HepG2 (cell line): ENCODE results near the gene EDAR. TPM values are rescaled to one million over a fixed set of nuclear protein-coding genes. Genes with fewer than 3 reads are reported as not detected.

Experiments
- ATAC-seq: fragments of 200-7000 bp; cut with Tn5 transposase; 3 replicates; pipeline ENCODE4 v1.9.1; 2020; ENCODE audit warnings: mild to moderate bottlenecking, moderate library complexity
- BruUV-seq: library from RNA; stranded (reverse); fragments of 400-500 nt; replicated peaks from 2 replicates; lab custom pipeline; 2021; lab: Mats Ljungman, UMichigan
- CTCF ChIA-PET: fragments of 300-600 bp; formaldehyde crosslinking; extraction: SDS; loops from one replicate; lab custom pipeline; 2021; ENCODE audit warnings: low total read pairs, inconsistent platforms, low intra/inter-chr PET ratio; lab: Yijun Ruan, JAX
- POLR2A ChIA-PET: fragments of 350-600 bp; sonication (Branson Sonifier 250); formaldehyde crosslinking; loops from one replicate; lab custom pipeline; 2020; ENCODE audit warnings: antibody characterized with exemption, inconsistent platforms; lab: Yijun Ruan, JAX
- DNase-seq: peaks from one replicate; pipeline ENCODE4 v3.0.0-alpha.2; 2015; ENCODE audit warnings: low spot score
- FAIRE-seq: peaks from 3 replicates; lab custom pipeline; 2011; peaks lifted over from hg19 to GRCh38; lab: Jason Lieb, UNC
- H2AFZ ChIP-seq: one replicate; pipeline ENCODE4 v1.6.1; 2011; ENCODE audit warnings: low read length, inconsistent platforms
- H3K27ac ChIP-seq: fragments of 300-600 bp; 3 replicates; pipeline ENCODE4 v1.8.0; 2011; ENCODE audit warnings: mixed run types, mild to moderate bottlenecking, mixed read lengths, low read length, inconsistent platforms; ENCODE audit not compliant: insufficient read depth; ENCODE audit errors: extremely low read length
- H3K27me3 ChIP-seq, 2 experiments: fragments of 200-600 bp in 1 of 2; 2 replicates in 1 of 2; 3 replicates in 1 of 2; pipeline versions ENCODE4 v1.6.0 to v1.8.0; 2011; ENCODE audit warnings: low read length in 2 of 2, mild to moderate bottlenecking in 2 of 2, moderate library complexity in 2 of 2, inconsistent platforms in 1 of 2; ENCODE audit not compliant: insufficient read depth in 2 of 2, control insufficient read depth in 1 of 2
- H3K36me3 ChIP-seq, 2 experiments: fragments of 200-600 bp in 1 of 2; replicated peaks in 1 of 2; 2 replicates in 1 of 2; 3 replicates in 1 of 2; pipeline versions ENCODE4 v1.5.1 to v1.8.0; 2011; ENCODE audit warnings: low read length in 2 of 2, inconsistent platforms in 1 of 2; ENCODE audit not compliant: insufficient read depth in 2 of 2, control insufficient read depth in 1 of 2
- H3K4me1 ChIP-seq: 2 replicates; pipeline ENCODE4 v1.5.1; 2012; ENCODE audit warnings: low read length, inconsistent platforms; ENCODE audit not compliant: insufficient read depth
- H3K4me2 ChIP-seq: 2 replicates; pipeline ENCODE4 v1.6.0; 2011; ENCODE audit warnings: low read depth, low read length, inconsistent platforms
- H3K4me3 ChIP-seq, 3 experiments: fragments of 200-600 bp in 1 of 3; sonication (generic), shearing (Covaris generic) in 1 of 3; replicated peaks in 1 of 3; 2 replicates each; pipeline ENCODE4 v1.5.1; 2011 to 2016; ENCODE audit warnings: low read length in 3 of 3, inconsistent platforms in 2 of 3, low read depth in 2 of 3, mild to moderate bottlenecking in 2 of 3, control low read depth in 1 of 3, mixed read lengths in 1 of 3; ENCODE audit not compliant: insufficient read depth in 1 of 3
- H3K79me2 ChIP-seq: one replicate; pipeline ENCODE4 v1.6.1; 2011; ENCODE audit warnings: low read length, inconsistent platforms; ENCODE audit not compliant: insufficient read depth
- H3K9ac ChIP-seq: 2 replicates; pipeline ENCODE4 v1.6.0; 2011; ENCODE audit warnings: mild to moderate bottlenecking, low read depth, low read length, inconsistent platforms; ENCODE audit not compliant: insufficient read depth
- H3K9me3 ChIP-seq: 2 replicates; pipeline ENCODE4 v1.5.1; 2012; ENCODE audit warnings: mild to moderate bottlenecking, low read length
- H4K20me1 ChIP-seq: 2 replicates; pipeline ENCODE4 v1.6.0; 2011; ENCODE audit warnings: inconsistent platforms, mild to moderate bottlenecking, low read length, moderate library complexity; ENCODE audit not compliant: insufficient read depth
- ETS1 ChIP-seq: sonication (generic); formaldehyde crosslinking; IDR thresholded peaks from 2 replicates; pipeline ENCODE4 v1.4.0; 2020; ENCODE audit warnings: missing genetic modification reagents
- JUN ChIP-seq: sonication (generic); formaldehyde crosslinking; IDR thresholded peaks from 2 replicates; pipeline ENCODE4 v1.4.0; 2020; ENCODE audit warnings: mild to moderate bottlenecking, missing genetic modification reagents
- MTA1 ChIP-seq: sonication (generic); formaldehyde crosslinking; IDR thresholded peaks from 2 replicates; pipeline ENCODE4 v1.4.0; 2020; ENCODE audit warnings: missing genetic modification reagents, mild to moderate bottlenecking, borderline replicate concordance
- SRY ChIP-seq: sonication (generic); formaldehyde crosslinking; IDR thresholded peaks from 2 replicates; pipeline ENCODE4 v1.8.0; 2022; ENCODE audit warnings: mild to moderate bottlenecking, missing genetic modification reagents
- ZNF577 ChIP-seq: sonication (generic); formaldehyde crosslinking; IDR thresholded peaks from 2 replicates; pipeline ENCODE4 v1.4.0; 2020; ENCODE audit warnings: mild to moderate bottlenecking, low read depth, missing genetic modification reagents, borderline replicate concordance
- ZNF737 ChIP-seq: sonication (generic); formaldehyde crosslinking; IDR thresholded peaks from 2 replicates; pipeline ENCODE4 v1.5.0; 2020; ENCODE audit warnings: missing genetic modification reagents, mild to moderate bottlenecking, borderline replicate concordance
- ZNF740 ChIP-seq: sonication (generic); formaldehyde crosslinking; IDR thresholded peaks from 2 replicates; pipeline ENCODE4 v1.4.0; 2020; ENCODE audit warnings: missing genetic modification reagents
- WGBS: methylation state at CpG from one replicate; pipeline ENCODE4 v1.1.6; 2017; ENCODE audit warnings: low lambda C conversion rate; 5-methylcytosine and 5-hydroxymethylcytosine counted together
- in situ Hi-C: cut with HindIII; loops from 2 replicates; pipeline ENCODE4 v1.10.0; 2017; ENCODE audit warnings: low pct_unique_long_range_greater_than_20kb; ENCODE audit not compliant: extremely low pct_ligation_motif_present
- intact Hi-C: fragments of 100-400 bp; cut with micrococcal nuclease; formaldehyde crosslinking; loops from one replicate; pipeline ENCODE4 v1.10.0; 2022; ENCODE audit not compliant: unreplicated experiment
- polyA plus RNA-seq, 8 experiments: library from polyadenylated mRNA; depleted of rRNA in 3 of 8; stranded (reverse) in 7 of 8; unstranded in 1 of 8; fragments of >200 nt; fragmentation: Illumina TruSeq in 4 of 8; extraction: Trizol in 4 of 8; gene quantifications; 2 replicates each; pipeline versions ENCODE4 v1.2.1 to v1.2.3, GENCODE V29; 2011 to 2016; ENCODE audit warnings: low read depth in 4 of 8, missing spikeins in 1 of 8, mixed read lengths in 1 of 8; ENCODE audit not compliant: insufficient read depth in 1 of 8
- total RNA-seq, 5 experiments: library from RNA; depleted of rRNA; stranded (reverse); fragments of >200 nt; fragmentation: Illumina TruSeq; extraction: Trizol; gene quantifications; 2 replicates each; pipeline ENCODE4 v1.2.3, GENCODE V29; 2016; ENCODE audit warnings: low read depth in 1 of 5
- TF ChIP-seq, protein P1 (sequence below): sonication (generic); formaldehyde crosslinking; IDR thresholded peaks from 2 replicates; pipeline ENCODE4 v1.5.0; 2020; ENCODE audit warnings: missing genetic modification reagents

Gene EDAR
- total and polyA plus RNA-seq, 2 of the 13 experiments (the other 11 are each of a cell fraction or from before 2014, with no cell fraction given): not detected

- Histone ChIP-seq H3K27me3 (peaks cover 5 to 72% of the 10 kb centered on the region in 2 experiments; a peak in 4 of 5 replicates), H3K79me2 (no peaks in the 10 kb centered on the region), H3K4me1 (peaks cover 25% of the 10 kb centered on the region), H3K27ac (no peak overlapping the region), H3K9ac (no peak overlapping the region), H2AFZ (no peak overlapping the region), H3K4me3 (no peak overlapping the region), H3K9me3 (no peaks in the 10 kb centered on the region), H4K20me1 (no peaks in the 10 kb centered on the region), H3K36me3 (no peaks in the 10 kb centered on the region), H3K4me2 (no peak overlapping the region)
- ChIA-PET CTCF (no interaction called here), POLR2A (no interaction called here)
- DNase-seq: no peak
- ATAC-seq: no peak
- FAIRE-seq: no peak
- TF ChIP-seq JUN (no peak), ETS1 (no peak), ZNF737 (CRISPR knock-in tag) (no peak), SRY (CRISPR knock-in tag) (no peak), MTA1 (CRISPR knock-in tag) (no peak), ZNF740 (no peak), ZNF577 (CRISPR knock-in tag) (no peak)
- TF ChIP-seq, protein P1, sequence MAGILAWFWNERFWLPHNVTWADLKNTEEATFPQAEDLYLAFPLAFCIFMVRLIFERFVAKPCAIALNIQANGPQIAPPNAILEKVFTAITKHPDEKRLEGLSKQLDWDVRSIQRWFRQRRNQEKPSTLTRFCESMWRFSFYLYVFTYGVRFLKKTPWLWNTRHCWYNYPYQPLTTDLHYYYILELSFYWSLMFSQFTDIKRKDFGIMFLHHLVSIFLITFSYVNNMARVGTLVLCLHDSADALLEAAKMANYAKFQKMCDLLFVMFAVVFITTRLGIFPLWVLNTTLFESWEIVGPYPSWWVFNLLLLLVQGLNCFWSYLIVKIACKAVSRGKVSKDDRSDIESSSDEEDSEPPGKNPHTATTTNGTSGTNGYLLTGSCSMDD (CRISPR knock-in tag): no peak
- BruUV-seq: no TSS peak
- intact Hi-C loops: no loop called here
- 2% methylated on average over 7 of the region's 7 CpGs for WGBS
- in situ Hi-C loops: no loop called here
These were observed 68.3 kb downstream of the EDAR start for GRCh38 chr2:108920686-108921085.
